Measurements from ENCODE around the gene GLA.

The GLA gene

DNA sequence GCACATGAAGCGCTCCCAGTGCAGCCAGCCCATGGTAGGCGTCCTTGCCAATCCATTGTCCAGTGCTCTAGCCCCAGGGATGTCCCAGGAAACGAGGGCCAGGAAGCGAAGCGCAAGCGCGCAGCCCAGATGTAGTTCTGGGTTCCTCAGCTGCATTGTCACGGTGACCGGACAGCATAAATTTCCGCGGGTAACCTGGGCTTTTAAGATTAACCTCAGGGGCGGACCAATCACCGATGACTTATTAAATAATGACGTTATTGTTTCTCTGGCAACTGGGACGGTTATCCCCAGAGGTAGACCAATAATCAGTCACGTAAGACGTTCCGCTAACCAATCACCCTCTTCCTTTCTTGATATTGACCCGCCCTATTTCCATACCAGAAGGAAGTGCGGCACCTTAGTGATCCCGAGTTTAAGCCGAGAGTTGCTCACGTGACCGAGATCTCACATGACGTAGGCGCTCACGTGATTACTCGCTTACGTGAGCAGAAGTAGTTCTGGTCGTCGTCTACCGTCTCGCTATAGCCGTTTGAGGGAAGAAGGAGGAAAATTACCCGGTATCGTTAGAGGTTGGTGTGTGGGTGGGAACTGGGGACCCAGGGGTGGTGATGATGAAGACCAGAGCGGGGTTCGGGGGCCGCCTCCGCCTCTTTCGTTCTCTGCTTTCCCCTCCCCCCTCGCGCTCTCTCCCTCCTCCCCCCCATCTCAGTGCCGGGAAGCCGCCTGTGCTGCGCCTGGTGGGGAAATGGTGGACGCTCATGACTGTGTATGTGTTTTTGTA is at the start of gene GLA, which contains the start of gene HNRNPH2:
Gene GLA, minus strand, starts transcription at position 178 of the 784 bp plus-strand sequence. Its CDS starts 22 bp downstream, at position 156.
Gene HNRNPH2, plus strand, starts transcription at position 475 of the 784 bp plus-strand sequence. CDS start 3,767 bp downstream, outside the sequence.
- DNase-seq = peak; percentile 98

DNA sequence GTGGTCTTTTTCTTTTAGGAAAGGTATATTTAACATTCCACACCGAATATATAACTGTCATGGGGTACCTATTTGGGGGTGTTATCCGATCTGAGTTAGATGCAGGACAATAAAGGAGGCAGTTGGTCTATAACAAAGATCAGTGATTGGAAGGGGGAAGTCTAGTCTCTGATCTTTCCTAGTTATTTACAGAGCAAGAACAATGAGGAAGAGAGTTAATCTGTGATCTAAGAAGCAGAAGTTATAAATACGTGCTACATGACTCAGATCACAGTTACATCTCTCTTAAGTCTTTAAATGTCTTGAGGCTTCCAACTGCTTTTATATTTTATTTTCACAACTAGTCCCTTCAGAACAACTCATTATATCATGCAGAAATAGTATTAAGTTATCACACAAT is 44.3 kb upstream of the GLA start:
- DNase-seq = peak; percentile 23

DNA sequence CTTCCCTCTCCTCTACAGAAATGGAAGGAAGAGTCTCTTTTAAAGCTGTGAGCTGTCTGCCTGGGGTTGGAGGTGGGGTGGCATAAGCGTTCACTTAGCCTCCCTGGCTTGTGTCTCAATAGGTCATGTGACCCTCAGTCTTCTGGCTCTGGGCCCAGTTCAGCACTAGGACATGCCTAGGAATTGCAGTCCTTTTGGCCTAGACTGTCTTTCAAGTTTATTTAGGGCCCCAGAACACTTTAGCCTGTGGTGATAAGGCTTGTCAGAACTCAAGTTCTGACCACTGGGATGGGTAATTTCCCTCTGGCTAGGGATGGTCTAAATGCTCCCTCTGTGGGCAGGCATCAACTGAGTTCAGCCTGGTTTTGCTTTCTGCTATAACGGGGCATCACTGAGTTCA is 43.2 kb upstream of the GLA start:
- DNase-seq = peak; percentile 1

DNA sequence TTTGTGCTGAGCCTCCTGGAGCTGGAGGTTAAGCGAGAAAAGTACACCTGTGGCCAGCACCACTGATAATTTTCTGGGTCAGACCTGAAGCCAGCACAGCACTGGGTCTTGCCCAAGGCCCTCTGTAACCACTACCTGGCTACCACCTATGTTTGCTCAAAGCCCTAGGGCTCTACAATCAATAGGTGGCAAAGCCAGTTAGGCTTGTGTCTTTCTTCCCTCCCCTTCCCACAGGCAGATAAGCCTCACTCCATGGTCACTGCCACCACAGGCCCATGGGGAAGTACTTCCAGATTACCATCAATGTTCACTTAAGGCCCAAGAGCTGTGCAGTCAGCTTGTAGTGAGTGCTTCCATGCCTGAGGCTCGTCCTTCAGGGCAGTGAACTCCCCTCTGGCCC is 42.4 kb upstream of the GLA start:
- DNase-seq = peak; percentile 73

DNA sequence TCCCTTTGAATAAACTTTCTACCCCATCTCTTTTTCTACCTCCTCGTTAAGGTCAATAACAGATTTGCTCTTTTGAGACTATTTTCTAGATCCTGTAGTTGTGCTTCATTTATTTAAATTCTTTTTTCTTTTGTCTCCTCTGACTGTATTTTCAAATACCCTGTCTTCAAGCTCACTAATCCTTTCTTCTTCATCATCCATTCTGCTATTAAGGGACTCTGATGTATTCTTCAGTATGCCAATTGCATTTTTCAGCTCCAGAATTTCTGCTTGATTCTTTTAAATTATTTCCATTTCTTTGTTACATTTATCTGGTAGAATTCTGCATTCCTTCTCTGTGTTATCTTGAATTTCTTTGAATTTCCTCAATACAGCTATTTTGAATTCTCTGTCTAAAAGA is 41.6 kb upstream of the GLA start:
- DNase-seq = no peak

DNA sequence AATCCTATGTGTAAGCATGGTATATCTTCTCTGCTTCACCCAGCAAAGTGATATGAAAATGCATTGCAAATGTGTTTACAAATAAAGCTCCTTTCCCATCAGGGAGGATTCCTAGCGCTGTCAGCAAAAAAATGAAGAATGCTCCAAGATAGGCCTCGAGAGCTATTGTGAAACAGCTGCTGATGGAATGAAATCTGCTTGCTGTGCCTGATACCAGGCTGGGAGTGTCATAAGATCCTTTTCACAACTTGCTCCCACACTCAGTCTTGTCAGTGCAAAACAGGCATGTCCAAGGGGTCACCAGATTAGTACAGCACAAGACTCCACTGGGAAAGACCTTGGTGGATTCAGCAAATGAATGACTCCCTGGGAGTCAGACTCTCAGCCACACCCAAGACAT is 34.4 kb upstream of the GLA start:
- DNase-seq = no peak

DNA sequence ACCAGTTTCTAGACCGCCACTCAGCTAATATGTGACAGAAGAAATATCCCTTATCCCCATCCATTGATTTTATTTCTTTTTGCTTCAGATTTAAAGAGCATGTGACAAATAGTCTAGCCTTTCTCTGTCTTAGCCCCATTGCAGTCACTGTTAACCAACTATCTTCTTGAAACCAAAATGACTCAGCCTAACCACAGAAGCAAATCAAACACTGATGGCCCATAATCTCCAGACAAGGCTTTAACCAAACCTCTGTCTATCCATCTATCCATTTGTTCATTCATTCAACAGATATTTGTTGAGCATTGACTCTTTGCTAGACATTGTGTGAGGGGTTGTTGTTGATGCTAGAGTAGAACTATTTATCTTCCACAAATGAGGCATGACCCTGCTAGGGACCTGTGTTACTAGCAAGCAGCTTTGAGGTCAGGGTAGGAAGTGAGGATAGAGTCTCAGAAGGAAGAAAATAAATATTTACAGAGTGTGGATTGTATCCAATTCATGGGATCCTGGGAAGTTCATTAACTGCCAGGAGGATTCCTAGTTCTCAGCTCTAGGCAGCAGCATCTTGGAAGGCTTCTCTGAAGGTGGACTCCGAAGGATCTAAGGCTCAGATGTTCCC is 22.8 kb upstream of the GLA start:
- DNase-seq = peak; percentile 42

DNA sequence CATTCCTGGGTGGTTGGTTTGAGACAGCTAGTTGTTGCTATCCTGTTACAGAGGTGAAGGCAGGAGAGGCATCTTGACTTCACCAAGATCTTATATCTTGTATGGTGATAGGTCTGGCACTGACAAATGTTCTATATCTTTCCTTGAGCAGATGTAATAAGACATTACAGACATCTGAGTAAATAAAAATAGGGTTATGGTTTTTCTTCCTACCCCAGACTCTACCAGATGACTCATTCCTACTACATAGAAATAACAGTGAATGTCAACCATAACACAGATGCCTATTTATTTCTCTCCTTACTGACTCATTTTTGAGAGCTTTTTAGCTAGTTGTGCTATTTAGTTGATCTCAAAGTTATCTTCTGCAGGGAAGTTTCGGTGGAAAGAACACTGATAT is 22.2 kb upstream of the GLA start:
- no peak for DNase-seq

DNA sequence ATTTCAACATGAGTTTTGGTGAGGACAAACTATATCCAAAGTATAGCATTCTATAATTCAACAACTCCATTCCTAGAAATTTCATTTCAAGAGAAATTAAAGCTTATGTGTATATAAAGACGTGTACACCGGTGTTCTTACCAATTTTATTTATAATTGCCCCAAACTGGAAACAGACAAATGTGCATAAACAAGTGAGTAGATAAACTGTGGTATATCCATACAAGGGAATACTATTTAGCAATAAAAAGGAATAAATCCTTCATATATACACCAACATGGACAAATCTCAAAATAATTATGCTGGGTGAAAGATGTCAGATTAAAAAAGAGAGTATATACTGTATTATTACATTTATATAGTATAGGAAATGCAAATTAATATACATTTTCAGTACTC is 20.2 kb upstream of the GLA start:
- DNase-seq = no peak

DNA sequence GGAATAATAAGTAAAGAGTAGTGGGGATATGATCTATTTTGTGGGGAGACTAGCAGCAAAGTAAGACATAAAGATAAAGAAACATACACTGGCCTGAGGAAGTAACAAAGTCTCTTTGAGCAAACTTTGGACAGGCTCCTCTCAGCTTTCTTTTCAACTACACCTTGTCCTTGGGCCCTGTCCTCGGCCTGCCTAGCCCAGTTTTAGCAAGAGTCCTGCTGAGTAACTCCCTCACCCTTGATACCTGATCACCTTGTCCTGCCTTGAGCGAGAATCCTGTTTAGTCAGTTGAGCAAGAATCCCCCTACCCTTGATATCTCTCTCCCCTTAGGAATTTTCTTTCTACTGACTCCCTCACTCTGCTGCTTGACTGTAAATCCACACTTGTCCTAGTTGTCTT is 11.8 kb upstream of the GLA start:
- DNase-seq = no peak

DNA sequence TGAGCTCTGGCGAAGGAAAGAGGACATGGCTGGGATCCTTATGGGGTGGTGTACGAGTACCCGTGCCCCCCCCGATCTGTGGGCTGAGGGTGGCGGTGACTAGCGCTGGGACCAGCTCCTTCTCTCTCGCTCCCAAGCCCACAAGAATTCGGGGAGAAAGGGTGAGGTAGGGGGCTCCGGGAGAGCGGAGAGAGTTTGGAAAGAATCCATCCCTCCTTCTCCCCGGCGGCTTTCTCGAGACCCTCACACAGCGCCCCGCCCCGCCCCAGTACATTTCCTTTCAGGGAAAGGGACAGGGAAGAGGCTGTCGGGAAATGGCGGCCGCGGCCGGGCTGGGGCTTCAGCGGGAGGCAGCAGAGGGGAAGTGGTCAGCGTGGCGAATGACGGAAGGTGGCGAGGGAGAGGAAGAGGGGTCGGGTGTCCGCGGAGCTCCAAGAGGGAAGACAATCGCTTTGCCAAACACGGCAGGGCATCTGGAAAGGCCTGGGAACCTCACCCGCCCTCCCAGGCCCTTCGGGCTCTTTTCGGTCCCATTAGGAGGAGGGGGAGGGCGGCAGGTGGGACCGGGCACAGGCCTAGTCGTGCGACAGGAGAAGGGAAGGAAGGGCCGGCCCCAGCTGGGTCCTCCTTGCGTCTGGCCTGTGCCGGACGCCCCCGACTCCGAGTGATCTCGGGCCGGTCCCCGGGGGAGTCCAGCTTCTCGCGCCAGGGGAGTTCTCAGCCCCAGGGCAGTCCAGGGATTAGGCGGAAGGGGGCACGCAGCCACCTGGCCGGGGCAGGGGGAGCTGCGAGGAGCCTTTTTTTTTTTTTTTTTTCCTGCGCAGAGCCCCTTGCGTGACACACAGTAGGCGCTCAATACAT is 10.5 kb upstream of the GLA start:
- no peak for DNase-seq

DNA sequence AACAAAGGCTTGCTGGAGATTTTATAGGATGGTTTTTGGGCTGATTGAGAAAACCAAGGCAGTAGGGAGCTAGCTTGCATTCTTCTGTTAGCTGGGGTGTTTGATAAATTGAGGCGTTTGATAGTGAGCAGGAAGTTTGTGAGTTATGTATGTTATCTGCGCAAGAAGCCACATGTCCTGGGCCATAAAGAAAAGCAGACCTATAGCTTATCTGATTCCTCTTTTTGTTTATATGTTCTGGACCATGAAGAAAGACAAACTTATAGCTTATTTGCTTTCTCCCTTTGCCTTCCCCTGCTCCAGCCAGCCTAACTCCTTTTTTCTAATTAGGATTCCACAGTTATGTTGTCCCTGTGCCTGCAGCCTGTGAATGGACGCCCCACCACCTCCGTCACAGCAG is 9.5 kb upstream of the GLA start:
- DNase-seq = no peak

DNA sequence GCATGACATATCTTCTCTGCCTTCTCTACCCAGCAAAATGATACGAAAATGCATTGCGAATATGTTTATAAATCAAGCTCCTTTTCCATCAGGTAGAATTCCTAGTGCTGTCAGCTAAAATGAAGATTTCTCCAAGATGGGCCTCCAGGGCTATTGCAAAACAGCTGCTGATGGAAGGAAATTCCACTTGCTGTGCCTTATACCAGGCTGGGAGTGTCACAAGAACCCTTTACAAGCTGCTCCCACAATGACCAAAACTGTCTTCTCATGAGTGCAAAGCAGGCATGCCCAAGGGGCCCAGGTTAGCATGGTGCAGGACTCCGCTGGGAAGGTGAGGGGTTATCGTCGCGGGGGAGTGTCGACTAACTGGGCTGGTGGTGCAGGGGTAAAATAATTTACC is 9.0 kb upstream of the GLA start:
- DNase-seq = no peak

DNA sequence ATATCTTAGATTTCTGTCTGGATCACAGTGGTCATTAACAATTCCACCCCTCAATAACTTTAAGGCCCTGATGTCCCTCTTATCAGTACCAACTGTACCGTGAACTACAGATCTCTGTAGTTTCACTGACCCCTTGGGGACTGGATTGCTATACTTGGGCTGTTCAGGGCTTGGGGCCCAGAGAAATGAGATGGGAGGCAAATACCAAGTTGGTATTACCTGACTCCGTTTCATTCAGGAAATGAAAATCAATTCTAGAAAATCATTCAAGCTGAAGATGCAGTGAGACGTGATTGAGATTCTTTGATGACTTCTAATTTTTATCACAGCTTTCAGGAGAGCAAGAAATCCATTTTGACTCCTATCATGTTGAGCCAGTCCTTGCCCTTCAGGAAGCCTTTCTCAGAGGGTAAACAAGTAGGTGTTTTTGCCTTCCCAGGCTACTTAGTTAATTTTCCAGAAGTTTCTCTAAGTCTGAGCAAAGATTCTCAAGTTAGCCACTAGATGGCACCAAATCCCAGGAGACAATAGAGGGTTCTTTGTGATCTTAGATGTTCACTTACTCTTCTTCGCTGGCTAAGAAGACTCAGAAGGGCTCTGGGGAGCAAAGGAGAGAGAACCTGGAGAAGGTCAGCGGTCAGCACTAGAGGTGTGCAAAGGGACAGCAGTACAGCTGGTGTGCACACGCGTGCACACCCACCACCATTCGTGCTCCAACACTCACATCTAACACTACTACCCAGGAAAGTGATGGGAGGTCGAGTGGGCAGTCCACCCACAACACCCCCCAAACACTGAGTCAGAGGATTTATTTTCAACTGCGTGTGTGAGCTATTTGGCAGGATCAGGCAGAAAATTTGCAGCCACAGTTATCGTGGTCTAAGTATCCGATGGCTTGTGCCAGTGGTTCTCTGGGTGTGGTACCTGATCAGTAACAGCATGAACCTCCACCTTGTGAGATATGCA is 7.7 kb upstream of the GLA start:
- peak; percentile 77 for DNase-seq

DNA sequence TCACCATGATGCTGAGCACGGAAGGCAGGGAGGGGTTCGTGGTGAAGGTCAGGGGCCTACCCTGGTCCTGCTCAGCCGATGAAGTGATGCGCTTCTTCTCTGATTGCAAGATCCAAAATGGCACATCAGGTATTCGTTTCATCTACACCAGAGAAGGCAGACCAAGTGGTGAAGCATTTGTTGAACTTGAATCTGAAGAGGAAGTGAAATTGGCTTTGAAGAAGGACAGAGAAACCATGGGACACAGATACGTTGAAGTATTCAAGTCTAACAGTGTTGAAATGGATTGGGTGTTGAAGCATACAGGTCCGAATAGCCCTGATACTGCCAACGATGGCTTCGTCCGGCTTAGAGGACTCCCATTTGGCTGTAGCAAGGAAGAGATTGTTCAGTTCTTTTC is 4.3 kb upstream of the GLA start:
- DNase-seq = no peak

DNA sequence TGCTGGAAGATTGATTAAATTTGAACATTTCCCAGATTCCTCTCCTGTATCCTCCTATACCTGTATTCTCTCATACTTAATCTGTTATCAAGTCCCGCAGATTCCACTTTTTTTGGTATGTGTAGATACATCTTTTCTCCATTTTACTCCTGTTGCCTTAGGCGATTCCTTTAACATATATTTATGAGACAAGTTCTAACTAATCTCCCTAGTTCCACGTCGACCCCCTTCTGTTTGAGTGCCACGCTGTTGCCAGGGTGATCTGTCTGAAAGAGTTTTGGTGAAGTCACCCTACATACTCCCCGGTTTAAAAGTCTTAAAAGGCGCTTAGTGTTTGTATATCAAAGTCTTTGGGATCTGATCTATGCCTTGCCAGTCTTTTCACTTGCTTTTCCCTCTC is 2.7 kb upstream of the GLA start:
- DNase-seq = no peak

DNA sequence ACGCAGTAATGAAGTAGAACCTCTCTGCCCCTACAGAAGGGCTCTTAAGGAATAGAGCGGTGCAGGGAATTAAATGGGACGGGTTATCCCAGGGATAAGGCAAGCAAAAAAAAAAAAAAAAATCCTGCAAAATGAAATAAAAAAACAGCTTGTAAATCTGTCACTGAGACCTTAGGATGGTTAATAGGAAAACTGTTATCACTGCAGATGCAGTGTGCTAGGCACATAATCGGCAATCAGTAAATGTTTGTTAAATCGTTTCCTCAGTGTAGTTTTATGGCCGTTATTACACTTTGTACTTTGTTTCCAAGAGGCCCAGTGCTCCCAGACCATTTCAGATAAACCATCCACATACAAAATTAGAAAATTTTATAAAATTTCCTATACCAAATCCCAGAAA is 1.3 kb upstream of the GLA start:
- DNase-seq = no peak

DNA sequence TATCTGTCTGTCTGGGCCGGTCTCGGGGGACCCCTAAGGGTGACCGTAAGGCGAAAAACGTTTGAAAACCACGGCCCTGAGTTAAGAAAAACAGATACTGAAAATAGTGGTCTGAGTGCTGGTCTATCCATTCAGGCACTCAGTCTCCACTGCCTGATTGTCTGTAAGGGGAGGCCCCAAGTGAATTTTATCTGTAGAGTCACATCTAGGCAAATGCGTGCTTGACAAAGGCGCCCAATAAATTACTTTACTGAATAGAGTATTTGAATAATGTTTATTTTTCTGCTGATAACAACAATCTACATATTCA is 762 bp upstream of the GLA start:
- DNase-seq = no peak

DNA sequence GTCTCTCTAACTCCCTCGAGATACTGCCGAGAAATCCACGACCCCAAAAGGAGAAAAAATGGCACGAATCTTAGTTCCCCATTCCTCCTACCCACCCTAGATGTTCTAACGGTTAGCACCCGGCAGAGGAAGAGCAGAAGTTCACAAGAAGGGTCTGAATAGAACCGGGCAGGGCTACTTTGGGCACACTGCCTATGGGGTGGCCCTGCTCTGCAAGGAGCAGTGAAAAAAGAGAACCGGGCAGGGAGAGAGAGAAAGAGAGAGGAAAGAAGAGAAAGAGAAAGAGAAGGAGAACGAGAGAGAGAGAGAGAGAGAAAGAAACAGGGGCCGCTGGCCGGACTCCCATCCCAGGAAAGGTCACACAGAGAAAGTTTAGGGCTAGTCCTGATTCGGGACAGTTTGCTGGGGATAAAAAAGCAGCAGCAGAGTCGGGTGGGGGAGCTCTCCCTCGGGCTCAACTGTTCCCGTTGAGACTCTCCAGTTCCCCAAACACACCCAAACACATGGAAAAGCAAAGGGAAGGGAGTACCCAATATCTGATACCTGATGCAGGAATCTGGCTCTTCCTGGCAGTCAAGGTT is 468 bp downstream of the GLA start:
- DNase-seq = peak; percentile 49

DNA sequence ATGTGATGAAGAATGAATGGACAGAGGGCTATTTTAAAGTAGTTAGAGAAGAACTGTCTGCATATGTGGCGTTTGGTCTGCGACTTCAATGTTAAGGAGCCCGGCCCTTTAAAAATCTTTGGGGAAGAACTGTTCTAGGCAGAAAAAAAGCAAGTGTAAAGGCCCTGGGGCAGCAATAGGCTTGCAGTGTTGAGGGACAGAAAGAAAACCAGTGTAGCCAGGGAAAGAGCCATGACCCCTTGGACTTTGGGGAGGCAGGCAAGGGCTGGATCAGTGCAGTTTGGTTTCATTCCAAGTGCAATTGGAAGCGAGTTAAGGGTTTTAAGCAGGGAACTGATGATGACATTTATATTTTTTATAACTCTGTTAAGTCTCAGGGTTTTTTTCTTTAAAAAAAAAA is 7.9 kb downstream of the GLA start:
- no peak for DNase-seq

DNA sequence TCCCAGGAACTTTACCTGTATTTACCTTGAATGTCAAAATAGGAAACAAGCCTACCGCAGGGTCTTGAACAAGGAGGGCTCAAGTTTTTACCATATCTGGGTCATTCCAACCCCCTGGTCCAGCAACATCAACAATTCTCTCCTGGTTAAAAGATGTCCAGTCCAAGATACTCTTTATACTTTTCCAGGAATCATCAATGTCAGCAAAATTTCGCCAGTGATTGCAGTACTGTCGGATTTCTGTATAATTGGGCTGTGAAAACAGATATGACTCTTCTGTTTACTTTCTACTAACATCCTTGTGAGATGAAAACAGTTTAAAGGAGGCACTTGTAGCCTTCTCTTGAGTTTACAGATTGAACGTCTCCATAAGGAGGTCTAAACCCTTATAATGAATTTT is 9.0 kb downstream of the GLA start:
- DNase-seq = no peak

DNA sequence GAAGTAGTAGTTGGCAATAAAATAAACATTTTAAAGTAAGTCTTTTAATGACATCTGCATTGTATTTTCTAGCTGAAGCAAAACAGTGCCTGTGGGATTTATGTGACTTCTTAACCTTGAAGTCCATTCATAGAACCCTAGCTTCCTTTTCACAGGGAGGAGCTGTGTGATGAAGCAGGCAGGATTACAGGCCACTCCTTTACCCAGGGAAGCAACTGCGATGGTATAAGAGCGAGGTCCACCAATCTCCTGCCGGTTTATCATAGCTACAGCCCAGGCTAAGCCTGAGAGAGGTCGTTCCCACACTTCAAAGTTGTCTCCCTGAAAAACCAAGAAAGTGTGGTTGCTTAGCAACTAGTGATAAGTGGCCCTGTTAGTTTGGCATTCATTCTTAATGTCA is 9.9 kb downstream of the GLA start:
- DNase-seq = no peak

All from OCI-M1 (cell line).